ENCODE data around the gene CCND1.
"Not testable (repeated sequence)": the region's sequence is repeated elsewhere in the genome, so short reads cannot be mapped to it uniquely, and the experiment has no call there.

Gene CCND1

DNA sequence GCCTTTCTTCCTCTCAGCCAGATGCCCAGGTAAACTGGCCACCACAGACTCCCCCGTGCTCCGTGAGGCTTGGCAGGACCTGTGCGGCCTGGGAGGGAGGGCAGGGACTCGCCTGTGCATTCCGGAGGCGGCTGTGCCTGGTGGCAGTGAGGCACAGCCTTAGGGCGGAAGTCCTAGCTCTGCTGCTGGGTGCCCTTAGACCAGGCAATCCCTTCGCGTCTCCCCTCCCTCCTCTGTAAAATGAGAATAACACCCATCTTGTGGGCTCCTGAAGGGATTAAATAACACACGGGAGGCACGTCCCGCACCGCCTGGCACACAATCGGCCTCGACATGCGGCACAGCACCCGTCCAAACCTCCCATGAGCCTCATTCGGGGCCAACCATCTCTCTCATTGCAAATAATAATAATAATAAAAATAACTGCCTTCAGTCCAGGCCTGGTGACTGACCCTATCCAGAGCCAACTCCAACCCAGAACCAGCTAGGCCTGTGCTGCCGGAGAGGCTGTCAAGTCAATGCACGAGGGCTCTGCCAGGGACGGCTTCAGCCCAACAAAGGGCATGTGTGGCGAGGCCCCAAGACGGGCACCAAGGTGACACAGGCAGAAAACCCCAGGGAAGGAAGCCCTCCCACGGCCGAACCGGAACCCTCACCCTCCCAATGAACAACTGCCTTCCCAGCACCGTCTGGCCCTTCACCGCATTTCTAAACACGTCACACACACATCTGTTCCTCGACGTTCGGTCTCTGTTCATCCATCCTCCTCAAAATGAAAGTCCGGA, 26.0 kb downstream of the CCND1 start:
- no peak for DNase-seq (ENCODE audit: low spot score)

DNA sequence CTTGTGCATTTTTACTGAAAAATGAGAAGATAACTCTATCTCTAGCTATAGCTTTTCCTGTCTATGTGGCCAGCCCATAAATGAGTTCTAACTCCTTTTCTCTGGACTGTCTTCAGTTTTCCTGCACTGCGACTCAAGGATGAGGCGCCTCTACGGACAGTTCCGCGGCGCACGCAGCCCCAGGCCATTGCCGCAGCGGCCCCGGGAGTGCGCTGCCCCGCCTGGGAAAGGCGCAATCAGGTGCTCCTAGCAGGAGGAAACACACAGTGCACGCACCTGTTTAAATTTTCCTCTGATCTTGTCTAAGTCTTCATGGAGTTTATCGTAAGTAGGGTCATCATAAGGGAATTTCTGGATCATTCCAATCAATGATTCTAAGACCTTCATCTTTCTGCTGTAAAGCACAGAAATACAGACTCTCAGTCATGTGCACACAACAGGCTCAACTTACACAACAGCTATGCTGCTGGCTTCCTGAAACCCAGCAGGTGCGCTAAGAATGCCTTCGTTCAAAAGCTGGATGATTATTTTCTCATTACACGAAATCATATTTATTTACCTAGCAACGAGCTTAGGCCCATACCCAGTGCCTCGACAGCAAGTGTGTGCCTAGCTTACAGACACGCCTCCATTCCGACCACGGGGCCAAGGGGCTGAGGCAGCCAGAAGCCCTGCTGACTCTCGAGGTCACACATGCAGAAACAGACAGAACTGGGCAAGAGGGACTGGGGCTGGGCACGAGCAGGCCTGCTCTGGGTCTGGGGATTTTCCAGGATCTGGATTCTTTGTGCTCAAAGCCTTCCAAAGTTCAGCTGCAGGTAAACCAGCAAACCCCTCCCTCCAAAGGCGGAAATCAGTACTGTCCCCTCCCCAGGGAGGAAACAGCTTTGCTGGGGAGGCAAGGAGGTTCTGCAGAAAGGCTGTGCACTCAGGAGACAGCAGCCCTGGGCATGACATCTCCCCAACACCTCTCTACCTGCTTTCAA, 27.0 kb downstream of the CCND1 start:
- no peak for DNase-seq (ENCODE audit: low spot score)

- DNase-seq (ENCODE audit: low spot score): no peak
These were observed 28.5 kb downstream of the CCND1 start for GRCh38 chr11:69669486-69669885.

DNA sequence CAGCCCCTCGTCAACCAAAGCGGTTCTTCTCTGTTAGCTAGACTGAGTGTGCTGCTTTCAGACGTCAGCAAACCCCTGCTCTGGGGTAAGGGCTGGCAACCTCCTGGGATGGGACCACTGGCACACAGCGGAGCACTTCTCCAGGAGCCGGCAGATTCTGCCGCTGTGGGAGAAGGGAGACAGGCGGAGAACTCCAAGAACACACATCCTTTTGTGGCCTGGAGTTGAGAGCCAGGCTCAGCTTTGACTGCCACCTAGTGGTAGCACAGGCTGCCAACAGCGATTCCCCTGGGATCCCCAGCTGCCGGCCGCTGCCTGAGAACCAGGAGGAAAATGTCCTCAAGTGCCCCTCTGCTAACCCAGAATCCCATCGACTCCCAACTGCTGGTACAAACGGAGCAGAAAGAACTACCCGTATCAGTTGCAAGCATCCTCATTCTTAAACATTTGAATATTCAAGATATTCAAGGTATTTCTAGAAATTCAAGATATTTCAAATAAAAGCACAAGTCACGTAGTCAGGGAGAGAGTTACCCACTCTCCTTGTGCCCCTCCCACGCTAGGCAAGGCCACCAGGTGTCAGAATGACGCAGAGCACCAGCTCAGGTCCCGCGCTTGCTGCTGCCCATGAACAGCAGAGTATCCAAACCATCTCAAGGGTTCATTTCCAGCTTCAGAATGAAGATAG, 29.3 kb downstream of the CCND1 start:
- DNase-seq (ENCODE audit: low spot score): peak; percentile 56

DNA sequence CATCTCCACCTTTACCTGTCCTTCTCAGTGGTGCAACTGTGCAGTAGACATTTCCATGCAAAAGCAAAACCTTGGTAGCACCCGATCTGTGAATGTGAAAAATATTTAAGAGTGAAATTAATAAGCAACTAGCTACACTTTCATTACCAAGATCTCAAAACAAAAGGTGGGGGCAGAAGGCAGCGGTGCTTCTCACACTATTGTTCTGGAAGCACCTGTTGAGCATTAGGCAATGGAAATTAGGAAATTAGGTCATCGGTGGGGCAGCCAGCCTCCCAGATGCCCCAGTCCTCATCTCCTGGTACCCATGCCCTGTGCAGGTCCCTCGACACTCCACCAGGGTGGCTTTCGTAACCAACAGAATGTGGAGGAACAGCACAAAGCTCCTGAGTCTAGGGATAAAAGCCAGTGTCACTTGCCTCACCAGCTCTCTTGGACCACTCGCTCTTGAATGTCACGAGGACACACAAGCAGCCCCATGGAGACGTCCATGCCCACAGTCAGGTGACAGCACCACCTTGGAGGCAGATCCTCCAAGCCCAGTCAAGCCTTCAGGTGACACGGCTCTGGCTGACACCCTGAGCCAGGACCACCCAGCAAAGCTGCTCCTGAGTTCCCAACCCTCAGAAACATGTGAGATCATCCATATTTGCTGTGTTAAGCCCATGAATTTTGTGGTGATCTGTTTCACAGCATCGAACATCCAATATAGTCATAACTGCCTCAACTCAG, 30.9 kb downstream of the CCND1 start:
- no peak for DNase-seq (ENCODE audit: low spot score)

GRCh38 chr11:69674267-69674885, 33.4 kb downstream of the CCND1 start:
- DNase-seq (ENCODE audit: low spot score): no peak

DNA sequence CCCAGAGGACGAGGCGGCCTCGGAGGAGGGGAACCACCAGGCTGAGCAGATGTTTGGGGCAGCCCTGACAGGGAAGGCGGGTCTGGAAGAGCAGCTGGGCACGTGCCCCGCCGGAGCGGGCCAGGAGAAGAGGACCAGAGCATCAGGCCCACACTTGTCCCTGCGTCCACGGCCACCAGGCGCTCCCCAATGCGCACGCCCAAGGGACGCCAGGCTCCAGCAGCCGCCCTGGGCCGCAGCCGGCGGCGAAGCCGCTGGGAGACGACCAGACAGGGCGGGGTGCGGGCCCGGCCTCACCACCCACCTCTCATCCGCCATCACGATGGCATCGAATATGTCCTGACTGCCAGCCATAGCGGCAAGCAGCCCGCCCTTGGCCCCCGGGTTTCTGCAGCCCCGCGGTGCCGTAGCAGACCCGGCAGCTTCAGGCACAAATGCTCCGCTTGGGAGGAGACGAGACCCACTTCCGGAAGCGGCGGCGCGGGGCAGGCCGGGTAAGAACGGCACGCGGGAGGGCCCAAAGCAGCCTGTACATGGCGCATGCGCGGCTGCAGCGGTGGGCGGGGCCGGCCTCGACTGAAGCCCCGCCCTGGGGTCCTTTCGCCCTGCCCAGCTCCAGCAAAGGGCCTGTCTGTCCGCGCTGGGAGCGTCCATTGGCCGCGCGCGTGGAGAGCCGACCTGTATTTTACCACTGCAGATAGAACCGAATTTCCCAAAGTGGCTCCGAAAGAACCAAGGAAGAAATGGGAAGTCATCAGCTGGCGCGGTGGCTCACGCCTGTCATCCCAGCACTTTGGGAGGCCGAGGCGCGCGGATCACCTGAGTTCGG, 34.1 kb downstream of the CCND1 start, which contains the start of gene LTO1:
TSS of gene LTO1 (minus strand) at position 468 of the 829 bp plus-strand sequence. CDS start at position 354, 114 bp downstream.
- peak; percentile 95 for DNase-seq (ENCODE audit: low spot score)

DNA sequence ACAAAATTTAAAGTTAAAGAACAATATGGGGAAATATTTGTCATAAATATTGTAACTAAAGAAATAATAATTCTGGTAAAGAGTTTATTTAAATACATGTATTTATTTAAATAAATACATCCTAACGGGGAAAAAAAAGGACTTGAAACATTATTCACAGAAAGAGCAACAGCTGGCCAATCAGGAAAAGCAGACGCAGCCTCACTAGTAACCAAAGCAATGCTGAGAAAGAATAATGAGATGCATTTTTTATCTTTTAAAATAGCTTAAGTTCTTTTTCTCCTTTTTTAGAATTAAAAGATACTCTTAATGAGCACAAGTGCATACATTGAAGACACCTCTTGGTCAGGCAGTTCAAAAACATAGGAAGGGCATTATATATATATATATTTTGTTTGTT, 36.8 kb downstream of the CCND1 start:
- no peak for DNase-seq (ENCODE audit: low spot score)

- no peak for DNase-seq (ENCODE audit: low spot score)
These were observed 39.7 kb downstream of the CCND1 start for GRCh38 chr11:69680688-69681087.

GRCh38 chr11:69682221-69682620, 41.3 kb downstream of the CCND1 start:
- no peak for DNase-seq (ENCODE audit: low spot score)

GRCh38 chr11:69682681-69683326, 41.8 kb downstream of the CCND1 start:
- no peak for DNase-seq (ENCODE audit: low spot score)

DNA sequence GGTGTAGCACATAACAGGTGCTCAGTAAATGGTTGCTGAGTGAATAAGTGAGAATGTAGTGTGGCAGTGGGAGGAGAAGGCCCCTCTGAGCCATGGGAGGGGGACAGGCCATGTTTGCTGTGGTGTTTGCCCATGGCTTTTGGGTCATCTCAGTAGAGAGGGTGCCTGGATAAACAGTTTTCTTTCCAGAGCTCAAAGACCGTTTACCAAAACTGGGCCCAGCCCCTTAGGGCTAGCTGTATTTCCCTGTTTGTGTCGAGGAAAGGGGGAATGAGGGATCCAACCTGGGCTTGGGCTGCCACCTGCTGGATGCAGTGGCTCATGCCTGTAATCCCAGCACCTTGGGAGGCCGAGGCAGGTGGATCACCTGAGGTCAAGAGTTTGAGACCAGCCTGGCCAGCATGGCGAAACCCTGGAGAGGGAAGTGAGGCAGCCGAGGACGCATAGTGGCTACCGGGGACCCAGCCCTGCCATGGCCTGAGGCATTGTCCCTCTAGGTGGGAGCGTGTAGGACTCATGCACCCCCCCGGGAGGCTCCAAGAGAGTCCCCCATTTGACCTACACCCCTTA, 42.9 kb downstream of the CCND1 start:
- DNase-seq (ENCODE audit: low spot score): no peak

GRCh38 chr11:69684651-69685050, 43.7 kb downstream of the CCND1 start:
- no peak for DNase-seq (ENCODE audit: low spot score)

DNA sequence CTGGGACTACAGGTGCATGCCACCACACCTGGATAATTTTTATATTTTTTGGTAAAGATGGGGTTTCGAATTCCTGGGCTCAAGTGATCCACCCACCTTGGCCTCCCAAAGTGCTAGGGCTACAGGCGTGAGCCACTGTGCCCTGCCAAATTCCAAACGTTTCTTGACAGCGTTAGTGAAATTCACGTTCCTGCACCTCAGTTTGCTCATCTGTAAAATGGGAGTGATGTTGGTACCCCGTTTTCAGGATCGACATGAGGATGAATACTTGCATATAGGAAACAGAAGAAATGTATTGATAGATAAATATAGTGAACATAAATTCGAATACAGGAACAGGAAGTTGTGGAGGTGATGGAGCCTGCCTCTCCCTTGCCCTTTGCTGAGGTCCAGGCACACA, 44.4 kb downstream of the CCND1 start:
- no peak for DNase-seq (ENCODE audit: low spot score)

GRCh38 chr11:69686452-69686851, 45.5 kb downstream of the CCND1 start:
- no peak for DNase-seq (ENCODE audit: low spot score)

DNA sequence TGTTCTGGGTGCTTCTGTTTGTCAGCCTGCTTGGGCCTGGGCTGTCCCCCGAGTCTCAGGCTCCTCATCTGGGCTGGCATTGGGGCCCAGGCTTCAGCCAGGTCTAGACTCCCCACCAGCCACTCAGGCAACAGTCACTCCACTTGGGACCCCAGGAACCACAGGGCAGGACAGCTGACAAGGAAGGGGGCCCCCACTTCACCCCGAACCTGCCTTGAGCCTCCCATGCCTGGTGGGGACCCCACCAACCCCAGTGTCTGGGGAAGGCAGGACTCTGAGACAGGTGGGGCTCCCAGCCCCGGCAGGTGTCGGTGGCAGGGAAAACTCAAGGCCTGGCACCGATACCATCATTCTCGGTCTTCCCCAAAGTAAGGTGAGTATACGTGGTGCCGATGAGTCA, 45.9 kb downstream of the CCND1 start:
- DNase-seq (ENCODE audit: low spot score): no peak

- not testable (repeated sequence) for DNase-seq (ENCODE audit: low spot score)
These were observed 47.2 kb downstream of the CCND1 start for GRCh38 chr11:69687969-69688771.
